Heart left ventricle (tissue), 13 donors: ENCODE results near the gene MAFF.

Experiments
- CTCF ChIP-seq, 12 donors: fragments of 200-600 bp; sonication (generic) in 4 of 12; IDR thresholded peaks; one replicate each; pipeline versions ENCODE4 v1.5.0 to v1.8.0; 2018 to 2022; ENCODE audit warnings: antibody characterized with exemption in 12 of 12, mild to moderate bottlenecking in 5 of 12
- POLR2A ChIP-seq, 2 donors: fragments of 450-650 bp; IDR thresholded peaks; one replicate each; pipeline ENCODE4 v1.6.1; 2017; ENCODE audit warnings: antibody characterized with exemption in 2 of 2, mild to moderate bottlenecking in 2 of 2, moderate library complexity in 2 of 2
- donor health status: ischemic (EF 13 %, LVEDD 7.1; RV severe dilation, severe dysfunction).
- donor health status: DM: no; HTN: yes; CAD: no.
- donor health status: DM: no; HTN: no; CAD: no.
- donor health status: ischemic (EF 25% LVEDD 6.9; RV normal size, moderate dysfunction).
- donor health status: ischemic (EF 25% LVEDD 5.7; RV mildly dilated, moderate dysfunction).
- donor health status: ischemic (EF 35%, LVEDD 5.7; RV mildly dilated, moderate dysfunction).
- donor health status: nonischemic (EF 11% LVEDD 7.7; RV severe dilation, severe dysfunction).
- donor health status: DM: yes; HTN: yes; CAD: no.
- donor health status: PGD.
- donor health status: ischemic (EF 29% LVEDD 5.4; RV normal size, mild dysfunction).
- donor health status: nonischemic (EF 23%, LVEDD 6.1; RV moderate dilation, normal function).

GRCh38 chr22:38257181-38257580, 55.4 kb downstream of the MAFF start:
- TF ChIP-seq CTCF (IDR thresholded peaks at IDR 0.05): no peak
- TF ChIP-seq POLR2A (IDR thresholded peaks at IDR 0.05): no peak
